Measurements from ENCODE around the gene FAM184B.

The FAM184B gene

GRCh38 chr4:17781300-17782287 is at the start of gene FAM184B:
TSS of gene FAM184B (minus strand) at chr4:17781621. CDS start at chr4:17781299, 322 bp downstream.
- no peak for DNase-seq

- no peak for DNase-seq
Observed at GRCh38 chr4:17823871-17824669, 42.6 kb upstream of the FAM184B start.

DNA sequence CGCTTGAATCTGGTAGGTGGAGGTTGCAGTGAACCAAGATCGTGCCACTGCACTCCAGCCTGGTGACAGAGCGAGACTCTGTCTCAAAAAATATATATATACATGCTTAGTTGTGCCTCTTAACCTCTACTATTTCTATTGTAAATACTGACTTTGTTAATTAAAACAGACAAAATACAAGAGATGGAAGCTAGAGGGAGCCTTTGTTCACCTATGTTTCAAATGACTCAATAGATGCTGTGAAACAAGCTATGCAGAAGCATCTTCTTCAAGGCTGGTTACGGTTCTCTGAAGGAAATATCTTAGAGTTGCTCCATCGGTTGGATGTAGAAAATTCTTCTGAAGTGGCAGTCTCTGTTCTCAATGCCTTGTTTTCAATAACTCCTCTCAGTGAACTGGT is 35.6 kb upstream of the FAM184B start:
- DNase-seq: no peak

- DNase-seq: no peak
Observed at GRCh38 chr4:17816142-17816541, 34.7 kb upstream of the FAM184B start.

DNA sequence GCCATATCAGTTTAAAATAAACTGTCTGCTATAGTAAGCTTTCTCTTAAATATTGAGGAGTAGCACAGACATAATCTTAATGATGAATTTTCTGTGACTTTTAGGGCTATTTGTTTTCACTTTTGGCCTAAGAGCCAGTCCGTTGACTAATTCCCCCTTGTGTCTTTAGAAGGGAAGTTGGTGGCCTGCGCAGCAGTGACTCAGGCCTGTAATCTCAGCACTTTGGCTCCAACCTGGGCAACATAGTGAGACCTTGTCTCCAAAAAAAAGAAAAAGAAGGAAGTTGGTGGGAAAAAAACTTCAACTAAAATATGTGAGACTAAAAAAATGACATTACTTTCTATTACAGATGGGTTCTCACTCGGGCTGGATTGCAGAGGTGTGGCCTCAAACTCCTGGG is 32.7 kb upstream of the FAM184B start:
- DNase-seq: no peak

DNA sequence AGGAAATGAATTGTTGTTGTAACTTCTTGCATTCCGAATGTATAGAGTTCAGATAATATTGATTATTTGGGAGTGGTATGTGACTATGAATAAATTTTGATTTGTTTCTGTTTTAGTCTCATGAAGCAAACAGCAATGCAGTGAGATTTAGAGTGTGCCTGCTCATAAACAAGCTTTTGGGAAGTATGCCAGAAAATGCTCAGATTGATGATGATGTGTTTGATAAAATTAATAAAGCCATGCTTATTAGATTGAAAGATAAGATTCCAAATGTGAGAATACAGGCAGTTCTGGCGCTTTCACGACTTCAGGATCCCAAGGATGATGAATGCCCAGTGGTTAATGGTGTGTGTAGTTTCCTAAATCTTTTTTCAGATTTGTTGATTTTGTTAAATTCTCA is 31.4 kb upstream of the FAM184B start:
- no peak for DNase-seq

DNA sequence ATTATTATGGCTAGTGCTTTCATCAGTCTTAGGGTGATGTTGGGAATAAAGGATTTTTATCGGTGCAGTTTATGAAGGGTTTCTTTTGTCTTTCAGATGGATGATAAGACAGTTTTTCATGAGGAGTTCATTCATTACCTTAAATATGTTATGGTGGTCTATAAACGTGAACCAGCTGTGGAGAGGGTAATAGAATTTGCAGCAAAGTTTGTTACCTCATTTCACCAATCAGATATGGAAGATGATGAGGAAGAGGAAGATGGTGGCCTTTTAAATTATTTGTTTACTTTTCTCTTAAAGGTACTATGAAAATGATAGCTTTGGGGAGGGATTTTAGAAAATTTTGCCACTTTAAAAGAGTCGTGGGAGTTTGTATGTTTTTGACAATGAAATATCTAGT is 30.7 kb upstream of the FAM184B start:
- no peak for DNase-seq

GRCh38 chr4:17811078-17811603 is 29.7 kb upstream of the FAM184B start:
- DNase-seq: no peak

DNA sequence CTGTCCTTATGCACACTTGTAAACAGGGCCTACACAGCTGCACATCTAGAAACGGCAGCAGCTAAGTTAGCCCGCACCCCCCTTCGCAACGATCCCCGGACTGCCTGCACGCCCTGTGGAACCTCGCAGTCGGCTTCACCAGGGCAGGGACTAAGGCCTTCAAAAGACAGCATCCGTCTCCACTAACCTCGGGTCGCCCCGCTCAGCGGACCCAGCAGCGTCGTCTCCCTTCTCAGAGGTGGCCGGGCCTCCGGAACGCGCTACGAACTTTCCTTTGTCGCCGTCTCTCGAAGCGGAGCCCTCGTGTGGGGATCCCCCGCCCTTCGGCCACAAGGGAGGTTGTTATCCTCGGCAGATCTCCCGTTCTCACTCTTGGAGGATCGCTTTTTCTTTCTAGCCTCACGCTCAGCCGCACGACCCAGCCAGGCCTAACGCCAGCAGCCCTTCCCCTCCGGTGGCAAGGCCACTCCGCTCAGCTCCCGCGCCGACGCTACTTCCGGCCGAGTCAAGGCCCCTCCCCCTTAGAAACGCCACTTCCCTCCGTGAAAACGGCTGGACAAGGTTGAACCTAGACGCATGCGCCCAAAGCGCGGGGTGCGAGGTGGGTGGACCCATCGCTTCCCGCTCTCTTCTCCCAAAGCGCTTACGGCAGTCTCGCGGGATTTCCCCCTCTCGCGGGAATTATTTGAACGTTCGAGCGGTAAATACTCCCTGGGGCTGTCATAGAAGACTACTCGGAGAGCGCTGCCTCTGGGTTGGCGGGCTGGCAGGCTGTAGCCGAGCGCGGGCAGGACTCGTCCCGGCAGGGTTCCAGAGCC is 29.0 kb upstream of the FAM184B start, which contains the start of the genes DCAF16 and NCAPG:
Gene DCAF16 (minus strand): TSS at position 498 of the 818 bp plus-strand sequence. CDS start 6,616 bp downstream, outside the sequence.
Gene NCAPG (plus strand): TSS at position 720 of the 818 bp plus-strand sequence. CDS start 99 bp downstream, outside the sequence.
- DNase-seq: peak; percentile 97

GRCh38 chr4:17809667-17810066 is 28.2 kb upstream of the FAM184B start:
- DNase-seq: no peak

- DNase-seq: no peak
Observed at GRCh38 chr4:17807446-17807845, 26.0 kb upstream of the FAM184B start.

GRCh38 chr4:17805580-17806155 is 24.2 kb upstream of the FAM184B start:
- DNase-seq: no peak

GRCh38 chr4:17797808-17798207 is 16.4 kb upstream of the FAM184B start:
- no peak for DNase-seq

- DNase-seq: no peak
Observed at GRCh38 chr4:17794730-17795129, 13.3 kb upstream of the FAM184B start.

DNA sequence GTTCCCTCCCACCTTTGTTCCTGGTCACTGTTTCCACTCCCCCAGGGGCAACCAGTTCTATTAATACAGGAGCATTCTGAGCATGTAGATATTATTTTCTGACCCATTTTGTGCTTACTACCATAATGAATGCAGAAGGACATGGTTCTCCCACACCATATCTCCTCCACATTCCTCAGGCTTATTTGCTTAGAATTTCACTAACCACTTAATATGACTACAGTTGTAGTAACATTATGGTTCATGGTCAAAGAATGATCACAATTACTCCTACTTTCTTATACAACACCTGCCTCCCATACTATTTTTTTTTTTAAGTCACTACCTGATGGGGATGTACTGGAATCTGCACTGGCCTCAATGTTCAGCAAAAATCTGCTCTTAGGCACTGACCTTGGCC is 7.5 kb upstream of the FAM184B start:
- no peak for DNase-seq

- DNase-seq: no peak
Observed at GRCh38 chr4:17787315-17787714, 5.9 kb upstream of the FAM184B start.

GRCh38 chr4:17786567-17786966 is 5.1 kb upstream of the FAM184B start:
- DNase-seq: no peak

- no peak for DNase-seq
Observed at GRCh38 chr4:17785858-17786257, 4.4 kb upstream of the FAM184B start.

GRCh38 chr4:17780501-17781299 is 721 bp downstream of the FAM184B start:
- DNase-seq: no peak

- no peak for DNase-seq
Observed at GRCh38 chr4:17778431-17778830, 3.0 kb downstream of the FAM184B start.

DNA sequence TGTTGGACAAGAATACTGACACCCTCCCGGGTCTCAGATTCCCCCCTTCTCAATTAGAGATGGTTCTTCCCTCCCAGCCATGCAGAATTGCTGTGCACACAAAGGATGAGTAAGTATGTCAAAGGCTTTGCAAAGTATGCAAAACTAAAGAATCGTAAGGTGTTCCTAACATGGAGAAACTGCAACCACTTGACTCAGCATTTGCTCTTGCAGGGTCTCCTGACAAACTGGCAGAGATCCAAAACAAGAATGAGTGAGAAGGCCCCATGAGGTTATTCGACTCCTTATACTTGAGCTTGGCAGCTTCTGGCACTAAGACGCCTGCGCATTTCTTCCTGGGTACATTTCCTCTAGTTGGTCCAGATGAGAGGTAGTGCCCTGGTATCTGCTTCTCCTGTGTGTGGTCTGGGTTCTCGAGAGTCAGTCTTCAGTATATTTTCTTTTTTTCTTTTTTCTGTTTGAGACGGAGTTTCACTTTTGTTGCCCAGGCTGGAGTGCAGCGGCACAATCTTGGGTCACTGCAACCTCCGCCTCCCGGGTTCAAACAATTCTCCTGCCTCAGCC is 8.2 kb downstream of the FAM184B start:
- no peak for DNase-seq

Data from NCI-H1417 treated with DMSO at 0.1 percent for 48 hours (cell line).